Measurements from ENCODE around the gene RNF39.

- TF ChIP-seq, protein P1, sequence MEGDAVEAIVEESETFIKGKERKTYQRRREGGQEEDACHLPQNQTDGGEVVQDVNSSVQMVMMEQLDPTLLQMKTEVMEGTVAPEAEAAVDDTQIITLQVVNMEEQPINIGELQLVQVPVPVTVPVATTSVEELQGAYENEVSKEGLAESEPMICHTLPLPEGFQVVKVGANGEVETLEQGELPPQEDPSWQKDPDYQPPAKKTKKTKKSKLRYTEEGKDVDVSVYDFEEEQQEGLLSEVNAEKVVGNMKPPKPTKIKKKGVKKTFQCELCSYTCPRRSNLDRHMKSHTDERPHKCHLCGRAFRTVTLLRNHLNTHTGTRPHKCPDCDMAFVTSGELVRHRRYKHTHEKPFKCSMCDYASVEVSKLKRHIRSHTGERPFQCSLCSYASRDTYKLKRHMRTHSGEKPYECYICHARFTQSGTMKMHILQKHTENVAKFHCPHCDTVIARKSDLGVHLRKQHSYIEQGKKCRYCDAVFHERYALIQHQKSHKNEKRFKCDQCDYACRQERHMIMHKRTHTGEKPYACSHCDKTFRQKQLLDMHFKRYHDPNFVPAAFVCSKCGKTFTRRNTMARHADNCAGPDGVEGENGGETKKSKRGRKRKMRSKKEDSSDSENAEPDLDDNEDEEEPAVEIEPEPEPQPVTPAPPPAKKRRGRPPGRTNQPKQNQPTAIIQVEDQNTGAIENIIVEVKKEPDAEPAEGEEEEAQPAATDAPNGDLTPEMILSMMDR (IDR thresholded peaks at IDR 0.05; ENCODE audit: poor library complexity, severe bottlenecking): no peak
- TF ChIP-seq POLR2AphosphoS5 (IDR thresholded peaks at IDR 0.05) (no peak), SMC3 (conservative IDR thresholded peaks at IDR 0.05; ENCODE audit: poor library complexity) (no peak), EZH2 (IDR thresholded peaks at IDR 0.05; ENCODE audit: borderline replicate concordance, insufficient read depth, low read length, poor library complexity, severe bottlenecking) (no peak), REST (IDR thresholded peaks at IDR 0.05; ENCODE audit: borderline replicate concordance) (no peak), EP300 (conservative IDR thresholded peaks at IDR 0.05; ENCODE audit: poor library complexity, severe bottlenecking) (no peak)
These were observed 1.9 kb downstream of the RNF39 start for GRCh38 chr6:30073489-30074235.
